Measurements from ENCODE around the gene SP2.

GRCh38 chr17:47853616-47854015 is 42.4 kb upstream of the SP2 start:
- no peak for TF ChIP-seq POLR2A (IDR thresholded peaks at IDR 0.05; ENCODE audit: low read length)
- no peak for TF ChIP-seq GATA1 (IDR thresholded peaks at IDR 0.05; ENCODE audit: low read depth, low read length)
